Endothelial cell of umbilical vein (primary cell): ENCODE results near the gene CNNM2. TPM values are rescaled to one million over a fixed set of nuclear protein-coding genes. Genes with fewer than 3 reads are reported as not detected.

Experiments used
- BruUV-seq: library from RNA; stranded (reverse); fragments of 400-500 nt; replicated peaks from 2 replicates; lab custom pipeline; 2021; lab: Mats Ljungman, UMichigan
- CTCF ChIA-PET: fragments of 300-600, 350-600 bp; sonication (Branson Sonifier 250); formaldehyde crosslinking; loops from one replicate; lab custom pipeline; 2021; ENCODE audit warnings: antibody characterized with exemption, inconsistent platforms; lab: Charles Lee
- POLR2A ChIA-PET: fragments of 300-600, 350-600 bp; sonication (Branson Sonifier 250); formaldehyde crosslinking; loops from one replicate; lab custom pipeline; 2021; ENCODE audit warnings: antibody characterized with exemption, inconsistent platforms; lab: Charles Lee
- DNase-seq: peaks from one replicate; pipeline ENCODE4 v3.0.0-alpha.2; 2011; ENCODE audit warnings: low read depth, low spot score
- FAIRE-seq: peaks from 2 replicates; lab custom pipeline; 2011; peaks lifted over from hg19 to GRCh38; lab: Jason Lieb, UNC
- H2AFZ ChIP-seq: 2 replicates; pipeline ENCODE4 v1.6.0; 2012; ENCODE audit warnings: low read depth, low read length, control low read depth, inconsistent platforms
- H3K27ac ChIP-seq: 2 replicates; pipeline ENCODE4 v1.5.1; 2011; ENCODE audit warnings: low read depth, mild to moderate bottlenecking, control low read depth, low read length, moderate library complexity; ENCODE audit not compliant: insufficient read depth
- H3K27me3 ChIP-seq, 2 experiments: 2 replicates each; pipeline versions ENCODE4 v1.6.0 to v1.6.1; 2011; ENCODE audit warnings: low read length in 2 of 2, mixed read lengths in 1 of 2; ENCODE audit not compliant: control insufficient read depth in 2 of 2, insufficient read depth in 2 of 2
- H3K36me3 ChIP-seq, 2 experiments: 2 replicates in 1 of 2; 3 replicates in 1 of 2; pipeline ENCODE4 v1.5.1; 2011; ENCODE audit warnings: low read length in 2 of 2, mild to moderate bottlenecking in 1 of 2, moderate library complexity in 1 of 2; ENCODE audit not compliant: control insufficient read depth in 2 of 2, insufficient read depth in 2 of 2; ENCODE audit errors: extremely low read depth in 1 of 2
- H3K4me1 ChIP-seq: 3 replicates; pipeline ENCODE4 v1.5.1; 2011; ENCODE audit warnings: mild to moderate bottlenecking, low read length; ENCODE audit not compliant: control insufficient read depth, insufficient read depth; ENCODE audit errors: extremely low read depth
- H3K4me2 ChIP-seq: 2 replicates; pipeline ENCODE4 v1.6.1; 2011; ENCODE audit warnings: low read length, control low read depth, mixed read lengths; ENCODE audit not compliant: insufficient read depth
- H3K4me3 ChIP-seq, 3 experiments: fragments of 200-600 bp in 1 of 3; sonication (generic), shearing (Covaris generic) in 1 of 3; replicated peaks in 1 of 3; 2 replicates each; pipeline ENCODE4 v1.5.1; 2011 to 2016; ENCODE audit warnings: control low read depth in 3 of 3, low read length in 3 of 3, mild to moderate bottlenecking in 2 of 3, inconsistent platforms in 1 of 3, low read depth in 1 of 3, moderate library complexity in 1 of 3; ENCODE audit not compliant: insufficient read depth in 1 of 3
- H3K79me2 ChIP-seq: 2 replicates; pipeline ENCODE4 v1.6.0; 2012; ENCODE audit warnings: low read length, inconsistent platforms; ENCODE audit not compliant: control insufficient read depth, insufficient read depth
- H3K9ac ChIP-seq: replicated peaks from 2 replicates; pipeline ENCODE3; 2011; ENCODE audit warnings: low read length, control low read depth; ENCODE audit not compliant: insufficient read depth; ENCODE audit errors: extremely low read depth
- H3K9me1 ChIP-seq: replicated peaks from 3 replicates; pipeline ENCODE4 v1.6.0; 2011; ENCODE audit warnings: mild to moderate bottlenecking, low read length; ENCODE audit not compliant: control insufficient read depth, insufficient read depth; ENCODE audit errors: extremely low read depth
- H3K9me3 ChIP-seq: replicated peaks from 2 replicates; pipeline ENCODE4 v1.5.1; 2012; ENCODE audit warnings: low read length, inconsistent platforms; ENCODE audit not compliant: control insufficient read depth, insufficient read depth
- H4K20me1 ChIP-seq: replicated peaks from 2 replicates; pipeline ENCODE3; 2011; ENCODE audit warnings: mild to moderate bottlenecking, low read length; ENCODE audit not compliant: control insufficient read depth, insufficient read depth; ENCODE audit errors: extremely low read depth
- EZH2 ChIP-seq: IDR thresholded peaks from 2 replicates; pipeline ENCODE4 v1.6.1; 2012; ENCODE audit warnings: borderline replicate concordance, low read depth, mild to moderate bottlenecking, moderate library complexity, low read length, inconsistent platforms; ENCODE audit not compliant: severe bottlenecking
- FOS ChIP-seq: IDR thresholded peaks from 2 replicates; pipeline ENCODE4 v1.6.1; 2011; ENCODE audit warnings: mild to moderate bottlenecking, low read length, moderate library complexity, borderline replicate concordance; ENCODE audit not compliant: insufficient read depth
- GATA2 ChIP-seq: IDR thresholded peaks from 2 replicates; pipeline ENCODE4 v1.7.0; 2011; ENCODE audit warnings: low read depth, mild to moderate bottlenecking, moderate library complexity, mixed read lengths, low read length; ENCODE audit not compliant: insufficient read length, insufficient read depth
- JUN ChIP-seq: IDR thresholded peaks from 2 replicates; pipeline ENCODE4 v1.6.1; 2011; ENCODE audit warnings: borderline replicate concordance, low read depth; ENCODE audit not compliant: insufficient read length, insufficient read depth
- MYC ChIP-seq: IDR thresholded peaks from one replicate; pipeline ENCODE4 v1.6.1; 2011; ENCODE audit warnings: mild to moderate bottlenecking, low read depth, low read length
- POLR2A ChIP-seq: IDR thresholded peaks from 2 replicates; pipeline ENCODE4 v1.6.1; 2012; ENCODE audit warnings: low read depth, mild to moderate bottlenecking, control low read depth, low read length
- POLR2AphosphoS5 ChIP-seq: IDR thresholded peaks from 2 replicates; pipeline ENCODE4 v1.6.1; 2012; ENCODE audit warnings: low read depth, mild to moderate bottlenecking, control low read depth, low read length, moderate library complexity; ENCODE audit not compliant: insufficient read depth
- dilution Hi-C: fragments of 300-500 bp; cut with MboI; formaldehyde crosslinking; loops from one replicate; pipeline ENCODE4 v1.15.0; 2019; ENCODE audit warnings: low sequenced_read_pairs; ENCODE audit not compliant: extremely low pct_ligation_motif_present
- intact Hi-C: fragments of 100-400 bp; cut with micrococcal nuclease; formaldehyde crosslinking; loops from one replicate; pipeline ENCODE4 v1.10.0; 2022
- polyA plus RNA-seq, 4 experiments: library from polyadenylated mRNA; depleted of rRNA in 3 of 4; stranded (reverse) in 3 of 4; unstranded in 1 of 4; fragments of >200 nt; gene quantifications; 2 replicates each; pipeline versions ENCODE4 v1.2.1 to v1.2.3, GENCODE V29; 2011 to 2012; ENCODE audit warnings: missing spikeins in 1 of 4
- total RNA-seq: library from RNA; stranded (reverse); gene quantifications from 2 replicates; pipeline ENCODE4 v1.2.3, GENCODE V29; 2021
- TF ChIP-seq, protein P1 (sequence below): IDR thresholded peaks from 2 replicates; pipeline ENCODE4 v1.6.1; 2011; ENCODE audit not compliant: insufficient read depth, insufficient read length
- TF ChIP-seq, protein P2 (sequence below), 2 donors: IDR thresholded peaks; 1 replicate in 1 of 2; 2 replicates in 1 of 2; pipeline ENCODE4 v1.5.1; 2011; ENCODE audit warnings: low read length in 2 of 2, mild to moderate bottlenecking in 2 of 2, moderate library complexity in 2 of 2, control low read depth in 1 of 2, inconsistent platforms in 1 of 2, low read depth in 1 of 2; ENCODE audit not compliant: insufficient read depth in 1 of 2; ENCODE audit errors: extremely low read depth in 1 of 2

The CNNM2 gene
- total and polyA plus RNA-seq, 2 donors (not counting 3 experiments of a cell fraction or from before 2014, with no cell fraction given) = 1.9 to 3.0 TPM

DNA sequence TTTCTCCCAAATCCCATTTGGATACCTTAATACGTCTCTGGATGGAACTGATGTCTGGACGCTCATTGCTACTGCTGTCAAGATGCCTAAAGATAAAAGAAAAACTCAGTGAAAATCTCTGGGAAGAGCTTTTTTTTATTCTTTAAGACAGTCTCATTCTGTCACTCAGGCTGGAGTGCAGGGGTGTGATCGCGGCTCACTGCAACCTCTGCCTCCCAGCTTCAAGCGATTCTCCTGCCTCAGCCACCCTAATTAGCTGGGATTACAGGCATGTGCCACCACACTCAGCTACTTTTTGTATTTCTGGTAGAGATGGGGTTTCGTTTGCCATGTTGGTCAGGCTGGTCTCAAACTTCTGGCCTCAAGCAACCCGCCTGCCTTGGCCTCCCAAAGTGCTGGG is 172.8 kb downstream of the CNNM2 start:
- dilution Hi-C loops = no loop called here

More for the DNA sequence above, 172.8 kb downstream of the CNNM2 start:
- BruUV-seq = no TSS peak
- no peaks in the 10 kb centered on the region for H3K9me1 ChIP-seq
- peaks cover 35 to 37% of the 10 kb centered on the region in 2 experiments for H3K36me3 ChIP-seq
- H3K4me2 ChIP-seq = no peak overlapping the region
- no peak overlapping the region for H2AFZ ChIP-seq
- H3K9me3 ChIP-seq = no peaks in the 10 kb centered on the region
- no peak overlapping the region for H3K9ac ChIP-seq
- ChIA-PET CTCF (no interaction called here), POLR2A (no interaction called here)
- H3K27me3 ChIP-seq = no peaks in the 10 kb centered on the region
- no peak overlapping the region for H3K4me3 ChIP-seq
- H4K20me1 ChIP-seq = no peaks in the 10 kb centered on the region
- no peaks in the 10 kb centered on the region for H3K79me2 ChIP-seq
- H3K27ac ChIP-seq = no peak overlapping the region
- intact Hi-C loops = no loop called here
- DNase-seq (no peak), FAIRE-seq (no peak)
- no peaks in the 10 kb centered on the region for H3K4me1 ChIP-seq
- TF ChIP-seq POLR2A (no peak), JUN (no peak), MYC (no peak), FOS (no peak), POLR2AphosphoS5 (no peak), GATA2 (no peak), EZH2 (no peak)
- TF ChIP-seq, protein P1, sequence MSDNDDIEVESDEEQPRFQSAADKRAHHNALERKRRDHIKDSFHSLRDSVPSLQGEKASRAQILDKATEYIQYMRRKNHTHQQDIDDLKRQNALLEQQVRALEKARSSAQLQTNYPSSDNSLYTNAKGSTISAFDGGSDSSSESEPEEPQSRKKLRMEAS = no peak
- TF ChIP-seq, protein P2, sequence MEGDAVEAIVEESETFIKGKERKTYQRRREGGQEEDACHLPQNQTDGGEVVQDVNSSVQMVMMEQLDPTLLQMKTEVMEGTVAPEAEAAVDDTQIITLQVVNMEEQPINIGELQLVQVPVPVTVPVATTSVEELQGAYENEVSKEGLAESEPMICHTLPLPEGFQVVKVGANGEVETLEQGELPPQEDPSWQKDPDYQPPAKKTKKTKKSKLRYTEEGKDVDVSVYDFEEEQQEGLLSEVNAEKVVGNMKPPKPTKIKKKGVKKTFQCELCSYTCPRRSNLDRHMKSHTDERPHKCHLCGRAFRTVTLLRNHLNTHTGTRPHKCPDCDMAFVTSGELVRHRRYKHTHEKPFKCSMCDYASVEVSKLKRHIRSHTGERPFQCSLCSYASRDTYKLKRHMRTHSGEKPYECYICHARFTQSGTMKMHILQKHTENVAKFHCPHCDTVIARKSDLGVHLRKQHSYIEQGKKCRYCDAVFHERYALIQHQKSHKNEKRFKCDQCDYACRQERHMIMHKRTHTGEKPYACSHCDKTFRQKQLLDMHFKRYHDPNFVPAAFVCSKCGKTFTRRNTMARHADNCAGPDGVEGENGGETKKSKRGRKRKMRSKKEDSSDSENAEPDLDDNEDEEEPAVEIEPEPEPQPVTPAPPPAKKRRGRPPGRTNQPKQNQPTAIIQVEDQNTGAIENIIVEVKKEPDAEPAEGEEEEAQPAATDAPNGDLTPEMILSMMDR (IDR thresholded peaks at IDR 0.05; ENCODE audit: extremely low read depth in 1 of 2, insufficient read depth in 1 of 2, low read depth in 1 of 2, low read length in 2 of 2) = no peak
